ENCODE measurements around the gene NTN4.
"Not testable (repeated sequence)": the region's sequence is repeated elsewhere in the genome, so short reads cannot be mapped to it uniquely, and the experiment has no call there.

NTN4 gene

GRCh38 chr12:95687937-95688336 lies 102.6 kb downstream of the NTN4 start:
- Histone ChIP-seq H3K36me3 (ENCODE audit: control insufficient read depth, insufficient read depth, low read length) (no peaks in the 10 kb centered on the region), H3K27me3 (replicated peaks; ENCODE audit: control insufficient read depth, insufficient read depth, low read length) (no peaks in the 10 kb centered on the region; the same call in none of the 2 replicates), H3K4me3 (replicated peaks; ENCODE audit: low read depth, low read length) (no peak overlapping the region)
- no peak for DNase-seq (ENCODE audit: extremely low read depth, insufficient read length)
- no peak for TF ChIP-seq CTCF (IDR thresholded peaks at IDR 0.05; ENCODE audit: insufficient read depth, low read length, poor library complexity, severe bottlenecking)

GRCh38 chr12:95683418-95683817 lies 107.1 kb downstream of the NTN4 start:
- DNase-seq (ENCODE audit: extremely low read depth, insufficient read length) = no peak
- Histone ChIP-seq H3K27me3 (replicated peaks; ENCODE audit: control insufficient read depth, insufficient read depth, low read length) (no peaks in the 10 kb centered on the region; the same call in none of the 2 replicates), H3K4me3 (replicated peaks; ENCODE audit: low read depth, low read length) (no peak overlapping the region), H3K36me3 (ENCODE audit: control insufficient read depth, insufficient read depth, low read length) (no peaks in the 10 kb centered on the region)
- no peak for TF ChIP-seq CTCF (IDR thresholded peaks at IDR 0.05; ENCODE audit: insufficient read depth, low read length, poor library complexity, severe bottlenecking)

GRCh38 chr12:95681210-95681765 lies 109.3 kb downstream of the NTN4 start:
- Histone ChIP-seq H3K4me3 (replicated peaks; ENCODE audit: low read depth, low read length) (no peak overlapping the region), H3K36me3 (ENCODE audit: control insufficient read depth, insufficient read depth, low read length) (no peaks in the 10 kb centered on the region), H3K27me3 (replicated peaks; ENCODE audit: control insufficient read depth, insufficient read depth, low read length) (no peaks in the 10 kb centered on the region; the same call in none of the 2 replicates)
- TF ChIP-seq CTCF (IDR thresholded peaks at IDR 0.05; ENCODE audit: insufficient read depth, low read length, poor library complexity, severe bottlenecking) = no peak
- no peak for DNase-seq (ENCODE audit: extremely low read depth, insufficient read length)

- no peak for TF ChIP-seq CTCF (IDR thresholded peaks at IDR 0.05; ENCODE audit: insufficient read depth, low read length, poor library complexity, severe bottlenecking)
- Histone ChIP-seq H3K4me3 (replicated peaks; ENCODE audit: low read depth, low read length) (no peak overlapping the region), H3K27me3 (replicated peaks; ENCODE audit: control insufficient read depth, insufficient read depth, low read length) (no peaks in the 10 kb centered on the region; the same call in none of the 2 replicates), H3K36me3 (ENCODE audit: control insufficient read depth, insufficient read depth, low read length) (no peaks in the 10 kb centered on the region)
- no peak for DNase-seq (ENCODE audit: extremely low read depth, insufficient read length)
These were observed 111.9 kb downstream of the NTN4 start for GRCh38 chr12:95678684-95679083.

- not testable (repeated sequence) for H3K27me3 ChIP-seq (replicated peaks; ENCODE audit: control insufficient read depth, insufficient read depth, low read length); H3K36me3 ChIP-seq (ENCODE audit: control insufficient read depth, insufficient read depth, low read length); DNase-seq (ENCODE audit: extremely low read depth, insufficient read length); H3K4me3 ChIP-seq (replicated peaks; ENCODE audit: low read depth, low read length)
These were observed 112.8 kb downstream of the NTN4 start for GRCh38 chr12:95677782-95678181.

GRCh38 chr12:95674631-95675030 lies 115.9 kb downstream of the NTN4 start:
- Histone ChIP-seq H3K36me3 (ENCODE audit: control insufficient read depth, insufficient read depth, low read length) (no peaks in the 10 kb centered on the region), H3K4me3 (replicated peaks; ENCODE audit: low read depth, low read length) (no peak overlapping the region), H3K27me3 (replicated peaks; ENCODE audit: control insufficient read depth, insufficient read depth, low read length) (no peaks in the 10 kb centered on the region; the same call in 1 of the 2 replicates)
- no peak for DNase-seq (ENCODE audit: extremely low read depth, insufficient read length)
- no peak for TF ChIP-seq CTCF (IDR thresholded peaks at IDR 0.05; ENCODE audit: insufficient read depth, low read length, poor library complexity, severe bottlenecking)
